Activated CD8-positive, alpha-beta memory T cell treated with anti-CD3 and anti-CD28 coated beads for 24 hours (primary cell): ENCODE results near the gene CD1D.
"Not testable (repeated sequence)": the region's sequence is repeated elsewhere in the genome, so short reads cannot be mapped to it uniquely, and the experiment has no call there.

Experiments
- DNase-seq: peaks from one replicate; pipeline ENCODE4 v3.0.0-alpha.2; 2020

Gene CD1D

GRCh38 chr1:158180741-158181576, at the start of gene CD1D:
TSS of gene CD1D (plus strand) at chr1:158180895. CDS start at chr1:158181102, 207 bp downstream.
- peak; percentile 59 for DNase-seq

- DNase-seq = no peak
These were observed 49.5 kb upstream of the CD1D start for GRCh38 chr1:158131217-158131616.

GRCh38 chr1:158140764-158141192, 39.9 kb upstream of the CD1D start:
- DNase-seq = no peak

- no peak for DNase-seq
These were observed 35.4 kb upstream of the CD1D start for GRCh38 chr1:158145173-158145719.

GRCh38 chr1:158146165-158146564, 34.5 kb upstream of the CD1D start:
- no peak for DNase-seq

GRCh38 chr1:158146739-158147138, 34.0 kb upstream of the CD1D start:
- DNase-seq = no peak

- no peak for DNase-seq
These were observed 33.3 kb upstream of the CD1D start for GRCh38 chr1:158147401-158147800.

- no peak for DNase-seq
These were observed 32.8 kb upstream of the CD1D start for GRCh38 chr1:158147869-158148268.

- DNase-seq = no peak
These were observed 32.2 kb upstream of the CD1D start for GRCh38 chr1:158148468-158148867.

- DNase-seq = peak; percentile 66
These were observed 31.5 kb upstream of the CD1D start for GRCh38 chr1:158149175-158149574.

- peak; percentile 88 for DNase-seq
These were observed 31.0 kb upstream of the CD1D start for GRCh38 chr1:158149577-158150269.

- DNase-seq = no peak
These were observed 30.2 kb upstream of the CD1D start for GRCh38 chr1:158150523-158150922.

GRCh38 chr1:158153179-158153578, 27.5 kb upstream of the CD1D start:
- DNase-seq = no peak

GRCh38 chr1:158153746-158154444, 26.8 kb upstream of the CD1D start:
- DNase-seq = no peak

GRCh38 chr1:158154501-158154900, 26.2 kb upstream of the CD1D start:
- no peak for DNase-seq

- DNase-seq = no peak
These were observed 25.0 kb upstream of the CD1D start for GRCh38 chr1:158155673-158156072.

- no peak for DNase-seq
These were observed 21.1 kb upstream of the CD1D start for GRCh38 chr1:158159597-158159996.

- no peak for DNase-seq
These were observed 19.2 kb upstream of the CD1D start for GRCh38 chr1:158161446-158161845.

- DNase-seq = no peak
These were observed 17.4 kb upstream of the CD1D start for GRCh38 chr1:158163000-158163947.

- DNase-seq = no peak
These were observed 11.6 kb upstream of the CD1D start for GRCh38 chr1:158169105-158169504.

GRCh38 chr1:158175915-158176314, 4.8 kb upstream of the CD1D start:
- not testable (repeated sequence) for DNase-seq

GRCh38 chr1:158176399-158176798, 4.3 kb upstream of the CD1D start:
- DNase-seq = no peak
